Measurements from ENCODE around the gene GORASP1.

The GORASP1 gene

DNA sequence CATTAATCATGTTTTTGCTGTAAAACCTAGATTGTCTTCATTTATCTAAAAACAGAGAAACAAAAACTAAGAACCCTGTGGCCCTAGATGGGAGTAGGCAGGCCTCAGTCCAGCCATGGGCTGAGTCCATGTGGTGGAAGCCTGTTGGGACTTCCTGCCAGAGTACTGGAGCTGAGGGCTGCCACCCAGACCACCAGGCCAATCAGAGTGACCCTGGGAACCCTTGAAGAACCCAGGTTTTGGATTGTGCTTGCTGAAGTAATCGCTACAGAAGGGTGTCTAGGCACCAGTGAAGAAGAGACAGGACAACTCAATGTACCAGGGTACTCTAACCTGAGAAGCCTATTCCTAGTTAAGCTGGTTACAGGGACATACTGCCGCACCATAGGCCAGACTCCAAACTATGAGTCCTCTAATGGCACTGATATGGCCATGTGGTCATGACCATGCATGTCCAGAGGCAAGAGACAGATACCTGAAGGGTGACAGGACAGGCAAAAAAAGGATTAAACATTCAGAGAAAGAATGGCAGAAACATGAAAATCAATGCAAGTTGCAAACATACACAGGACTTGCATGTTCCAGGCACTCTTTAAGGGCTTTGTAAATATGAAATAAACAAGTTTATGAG, 33.0 kb upstream of the GORASP1 start:
- no peak for DNase-seq

DNA sequence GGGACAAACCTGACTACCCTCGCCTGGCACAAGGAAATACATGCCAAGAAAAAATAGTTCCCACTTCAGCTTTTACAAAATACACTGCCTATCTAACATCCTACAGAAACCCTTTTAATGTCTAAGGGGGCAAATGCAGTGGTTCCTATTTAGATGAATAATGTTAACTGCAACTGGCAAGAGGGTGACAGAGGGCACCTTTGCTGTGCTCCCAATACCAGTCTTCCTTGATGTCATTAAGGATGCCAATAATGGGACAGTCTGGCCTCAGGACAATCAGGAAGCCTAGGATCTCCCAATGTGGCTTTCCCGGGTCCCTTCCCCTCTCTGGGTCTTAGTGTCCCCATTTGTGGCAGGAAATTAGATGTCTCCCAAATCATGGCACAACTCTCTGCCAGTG, 32.0 kb upstream of the GORASP1 start:
- DNase-seq, result no peak

DNA sequence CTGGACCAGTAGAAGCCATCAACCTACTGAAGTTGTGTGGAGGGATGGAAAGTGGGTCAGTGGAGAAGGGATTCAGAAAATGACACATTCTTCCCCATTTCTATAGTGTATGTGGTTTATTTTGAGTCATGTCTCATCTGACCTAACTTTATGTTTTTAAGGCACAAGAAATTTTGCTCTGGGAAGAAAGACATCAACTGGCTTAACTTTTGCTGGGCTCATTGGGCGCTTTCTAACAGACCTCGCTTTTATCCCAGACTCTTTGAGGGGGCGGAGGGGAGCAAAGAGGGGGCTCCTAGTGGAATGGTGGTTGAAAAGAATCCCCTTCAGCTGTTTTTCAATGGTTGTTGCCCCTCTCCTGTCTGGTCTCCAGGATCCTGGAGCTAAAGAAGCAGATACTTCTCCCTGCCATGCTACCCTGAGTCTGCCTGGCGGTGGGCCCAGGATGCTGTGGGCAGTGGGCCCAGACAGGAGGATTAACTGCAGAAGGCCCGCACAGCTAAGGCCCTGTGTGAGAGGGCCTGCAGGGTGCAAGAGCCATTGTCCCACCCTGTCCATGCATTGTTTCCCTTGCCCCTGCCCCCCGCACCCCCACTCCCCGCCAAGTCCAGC, 31.5 kb upstream of the GORASP1 start:
- DNase-seq, result no peak

DNA sequence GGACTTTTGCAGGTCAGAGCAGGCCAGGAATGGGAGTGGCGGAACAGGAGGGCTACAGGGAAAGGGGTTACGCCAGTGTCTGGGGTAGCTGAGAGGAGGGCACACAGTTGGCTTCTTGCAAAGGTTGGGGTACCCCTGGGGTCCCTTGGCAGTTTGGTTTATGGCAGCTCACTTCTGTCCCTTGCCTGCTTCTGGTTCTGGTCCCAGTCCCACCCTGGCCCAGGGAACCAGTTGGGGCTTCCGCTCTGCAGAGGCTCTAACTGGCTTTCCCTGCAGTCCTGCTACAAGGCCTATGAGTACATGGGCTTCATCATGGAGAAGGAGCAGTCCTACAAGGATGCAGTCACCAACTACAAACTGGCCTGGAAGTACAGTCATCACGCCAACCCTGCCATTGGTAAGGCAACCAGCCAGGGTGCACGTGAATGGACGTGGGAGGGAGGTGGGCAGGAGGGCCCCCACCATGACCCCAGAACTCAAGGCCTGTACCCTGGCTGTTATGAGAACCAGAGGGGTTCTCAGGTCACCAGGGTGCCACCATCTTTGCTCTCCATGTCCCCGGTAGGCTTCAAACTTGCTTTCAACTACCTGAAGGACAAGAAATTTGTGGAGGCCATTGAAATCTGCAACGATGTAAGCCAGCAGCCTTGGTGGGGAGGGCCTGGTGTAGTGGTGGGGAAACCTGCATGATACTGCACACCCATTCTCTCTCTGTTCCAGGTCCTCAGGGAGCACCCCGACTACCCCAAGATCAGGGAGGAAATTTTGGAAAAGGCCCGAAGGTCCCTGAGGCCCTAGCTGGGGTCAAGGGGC, 30.8 kb upstream of the GORASP1 start:
- no peak for DNase-seq

DNA sequence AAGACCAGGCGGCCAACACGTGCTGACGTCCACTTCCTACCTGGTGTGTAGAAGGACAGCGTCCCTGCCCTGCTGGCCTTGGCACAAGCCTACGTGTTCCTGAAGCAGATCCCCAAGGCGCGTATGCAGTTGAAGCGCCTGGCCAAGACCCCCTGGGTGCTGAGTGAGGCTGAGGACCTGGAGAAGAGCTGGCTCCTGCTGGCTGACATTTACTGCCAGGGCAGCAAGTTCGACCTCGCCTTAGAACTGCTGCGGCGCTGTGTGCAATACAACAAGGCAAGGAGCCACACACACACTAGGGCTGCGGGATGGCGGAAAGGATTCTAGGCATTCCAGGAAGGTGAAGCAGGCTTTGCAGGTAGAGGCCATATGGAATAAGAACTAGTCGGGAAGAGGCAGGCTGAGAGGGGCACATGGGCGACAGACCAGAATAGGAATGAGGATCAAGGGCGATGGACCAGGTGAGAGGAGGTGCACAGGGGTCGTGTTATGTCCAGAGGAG, 30.1 kb upstream of the GORASP1 start:
- DNase-seq, result no peak

DNA sequence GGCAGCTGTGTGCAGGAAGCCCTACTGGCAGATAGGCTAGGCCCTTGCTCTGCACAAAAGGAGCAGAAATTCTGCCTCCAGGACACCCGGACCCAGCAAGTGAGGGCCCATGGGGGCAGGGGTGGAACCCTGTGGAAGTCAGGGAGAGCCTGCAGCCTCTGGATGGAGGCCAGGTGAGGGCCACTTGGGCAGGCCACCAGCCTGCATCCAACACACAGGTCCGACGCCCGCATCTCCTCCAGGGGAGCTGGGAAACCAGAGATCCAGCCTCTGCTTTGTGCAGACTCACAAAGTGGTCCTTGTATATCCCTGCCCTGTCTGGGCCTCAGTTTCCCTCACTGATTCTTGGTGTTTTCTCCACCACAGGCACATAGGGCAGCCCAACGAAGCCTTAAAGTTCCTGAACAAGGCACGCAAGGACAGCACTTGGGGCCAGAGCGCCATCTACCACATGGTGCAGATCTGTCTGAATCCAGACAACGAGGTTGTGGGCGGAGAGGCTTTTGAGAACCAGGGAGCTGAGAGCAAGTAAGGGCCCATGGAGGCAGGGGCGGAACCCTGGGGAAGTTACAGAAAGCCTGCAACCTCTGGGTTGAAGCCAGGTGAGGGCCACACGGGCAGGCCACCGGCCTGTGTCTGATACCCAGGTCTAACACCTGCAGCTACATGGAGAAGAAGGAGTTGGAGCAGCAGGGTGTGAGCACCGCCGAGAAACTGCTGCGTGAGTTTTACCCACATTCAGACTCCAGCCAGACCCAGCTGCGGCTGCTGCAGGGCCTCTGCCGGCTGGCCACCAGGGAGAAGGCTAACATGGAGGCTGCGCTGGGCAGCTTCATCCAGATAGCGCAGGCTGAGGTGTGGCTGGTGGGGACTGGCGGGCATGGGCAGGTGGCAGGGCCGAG, 29.4 kb upstream of the GORASP1 start:
- DNase-seq, result no peak

DNA sequence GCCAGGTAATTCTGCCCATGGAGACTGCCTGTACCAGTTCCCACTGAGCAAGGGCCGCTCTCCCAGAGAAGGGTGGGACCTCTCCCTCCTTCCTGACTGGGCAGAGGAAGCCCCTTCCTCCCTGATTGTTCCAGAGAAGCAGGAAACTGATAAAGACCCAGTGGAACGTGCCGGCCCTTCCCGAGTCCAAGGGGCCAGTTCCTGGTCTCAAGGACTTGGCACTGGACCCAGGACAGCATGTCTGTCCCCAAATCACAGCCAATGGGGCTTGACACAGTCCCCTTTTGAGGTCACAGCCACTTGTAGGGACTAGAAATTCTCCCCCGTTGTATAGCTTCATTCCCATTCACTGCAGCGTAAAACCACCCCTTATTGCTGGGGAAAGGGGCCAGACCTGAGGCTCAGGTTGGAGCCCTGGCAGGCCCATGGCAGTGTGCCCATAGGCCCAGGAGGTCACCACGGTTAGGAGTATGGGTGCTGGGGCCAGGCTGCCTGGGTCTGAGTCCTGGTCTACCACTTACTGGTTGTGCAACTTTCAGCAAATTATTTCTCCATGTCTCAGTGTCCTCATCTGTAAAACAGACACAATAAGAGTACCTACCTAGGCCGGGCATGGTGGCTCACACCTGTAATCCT, 27.9 kb upstream of the GORASP1 start:
- no peak for DNase-seq

DNA sequence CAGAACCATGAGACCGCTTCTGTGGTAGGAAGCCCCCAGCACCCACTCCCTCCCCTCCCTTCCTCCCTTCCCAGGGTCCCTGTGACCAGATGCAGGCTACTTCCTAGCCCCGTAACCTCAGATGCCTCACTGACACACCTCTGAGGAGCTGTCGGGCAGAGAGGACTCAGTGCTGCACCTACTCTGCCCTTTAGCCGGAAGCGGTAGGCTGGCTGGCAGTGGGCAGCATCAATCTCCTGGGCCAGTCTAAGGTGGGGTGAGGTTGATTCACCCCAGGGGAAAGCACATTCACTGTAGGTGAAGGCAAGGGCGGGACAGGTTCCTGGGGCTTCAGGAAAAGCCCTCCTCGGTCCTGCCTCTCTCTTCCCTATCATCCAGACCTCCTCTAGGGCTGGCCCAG, 26.9 kb upstream of the GORASP1 start:
- DNase-seq, result no peak

DNA sequence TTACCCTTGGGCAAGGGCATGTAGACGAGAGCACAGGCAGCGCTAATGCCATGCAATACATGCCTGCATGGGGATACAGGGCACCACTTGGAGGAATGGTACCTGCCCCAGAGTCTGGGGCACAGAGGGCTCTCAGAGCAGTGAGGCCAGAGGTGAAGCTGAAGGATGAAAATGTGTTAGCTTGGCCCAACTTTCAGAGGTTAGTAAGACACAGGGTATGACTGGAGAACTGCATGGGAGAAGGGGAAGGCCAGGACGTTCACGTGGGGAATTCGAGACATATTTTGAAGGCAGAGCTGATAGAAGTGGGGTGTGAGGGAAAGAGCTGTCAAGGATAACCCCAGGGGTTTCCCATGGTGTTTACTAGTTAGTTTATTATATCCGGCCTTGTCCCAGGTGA, 26.4 kb upstream of the GORASP1 start:
- no peak for DNase-seq

DNA sequence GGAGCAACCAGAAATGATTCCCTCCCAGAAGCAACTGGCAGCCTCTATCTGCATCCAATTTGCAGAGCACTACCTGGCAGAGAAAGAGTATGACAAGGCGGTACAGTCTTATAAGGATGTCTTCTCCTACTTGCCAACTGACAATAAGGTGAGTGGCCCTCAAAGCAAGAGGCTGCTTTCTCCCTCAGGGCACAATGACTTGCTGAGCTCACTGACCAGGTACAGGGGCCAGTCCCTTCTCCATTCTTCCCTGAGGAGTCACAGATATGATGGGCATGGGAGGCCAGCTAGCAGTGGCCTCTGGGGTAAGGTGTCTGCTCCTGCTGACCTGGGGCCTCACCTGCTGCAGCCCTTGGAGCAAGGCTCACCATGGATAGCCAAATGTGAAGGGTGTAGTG, 25.7 kb upstream of the GORASP1 start:
- DNase-seq, result no peak

DNA sequence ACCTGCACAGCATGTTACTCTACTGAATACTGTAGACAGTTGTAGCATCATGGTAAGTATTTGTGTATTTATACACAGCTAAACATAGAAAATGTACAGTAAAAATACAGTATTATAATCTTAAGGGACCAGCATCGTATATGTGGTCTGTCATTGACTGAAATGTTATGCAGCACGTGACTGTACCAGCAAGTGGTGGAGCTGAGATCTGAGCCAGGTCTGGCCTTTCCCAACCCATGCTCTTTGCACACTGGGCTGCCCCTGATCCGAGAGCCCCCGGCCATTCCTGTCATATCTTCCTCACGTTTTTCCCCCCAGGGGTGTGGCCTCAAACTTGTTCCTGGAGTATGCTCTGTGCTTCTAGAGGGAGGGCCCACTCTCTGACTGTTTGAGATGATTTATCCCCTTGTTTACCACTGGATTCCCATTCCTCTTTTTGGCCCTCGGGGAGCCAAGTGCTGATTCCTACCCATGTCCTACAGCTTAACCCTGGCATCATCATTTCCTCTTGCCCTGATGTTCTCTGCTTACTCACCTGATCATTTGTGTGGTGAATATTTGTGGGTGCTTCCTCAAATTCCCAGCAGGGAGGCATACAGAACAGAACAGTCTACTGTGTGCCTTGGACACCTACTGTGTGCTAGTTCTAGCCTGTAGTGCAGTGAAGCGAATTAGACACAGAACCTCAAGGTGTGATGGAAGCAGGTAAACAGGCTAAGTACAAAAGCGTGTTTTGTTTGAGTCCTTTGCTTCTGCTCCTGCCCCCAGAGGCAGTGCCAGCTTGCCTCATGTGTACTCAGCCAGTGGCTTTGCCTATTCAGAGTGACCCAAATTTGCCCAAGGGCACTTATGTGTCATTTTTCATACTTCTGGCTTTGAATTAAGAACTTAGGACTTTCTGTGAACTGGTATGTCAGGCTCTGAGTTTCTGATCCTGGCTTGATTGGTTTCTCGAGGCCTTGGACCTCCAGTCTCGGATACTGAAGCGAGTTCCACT, 25.0 kb upstream of the GORASP1 start:
- no peak for DNase-seq

DNA sequence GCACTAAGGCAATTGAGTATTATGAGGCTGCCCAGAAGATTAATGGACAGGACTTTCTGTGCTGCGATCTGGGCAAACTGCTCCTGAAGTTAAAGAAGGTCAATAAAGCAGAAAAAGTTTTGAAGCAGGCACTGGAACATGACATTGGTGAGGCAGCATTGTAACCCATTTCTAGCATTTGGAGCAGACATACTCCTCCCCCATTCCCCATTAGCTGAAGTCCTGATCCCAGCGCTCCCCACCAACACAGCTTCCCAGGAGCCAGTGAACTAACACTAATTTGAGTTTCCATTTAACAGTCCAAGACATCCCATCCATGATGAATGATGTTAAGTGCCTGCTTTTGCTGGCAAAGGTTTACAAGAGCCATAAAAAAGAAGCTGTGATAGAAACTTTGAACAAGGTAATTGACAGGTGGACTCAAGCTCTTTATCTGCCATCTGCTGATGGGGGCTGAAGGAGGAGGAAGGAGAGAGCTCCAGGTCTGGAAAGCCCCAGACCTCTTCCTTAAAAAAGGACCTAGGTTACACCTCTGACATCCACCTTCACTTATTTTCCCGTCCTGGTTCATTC, 23.4 kb upstream of the GORASP1 start:
- DNase-seq, result no peak

DNA sequence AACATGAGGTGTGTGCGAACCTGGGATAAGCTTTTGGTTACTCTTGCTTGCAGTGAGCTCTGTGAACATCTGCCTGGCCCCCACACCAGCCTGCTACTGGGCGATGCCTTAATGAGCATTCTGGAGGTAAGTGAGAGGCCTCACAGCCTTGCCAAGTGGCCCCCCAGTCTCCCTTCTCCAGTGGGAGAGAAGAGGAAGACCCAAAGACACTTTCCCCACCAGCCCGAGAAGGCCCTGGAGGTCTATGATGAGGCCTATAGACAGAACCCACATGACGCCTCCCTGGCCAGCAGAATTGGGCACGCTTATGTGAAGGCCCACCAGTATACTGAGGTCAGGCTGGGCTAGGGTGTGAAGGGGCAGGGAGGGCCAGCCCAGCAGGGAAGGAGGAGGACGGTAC, 22.6 kb upstream of the GORASP1 start:
- no peak for DNase-seq

DNA sequence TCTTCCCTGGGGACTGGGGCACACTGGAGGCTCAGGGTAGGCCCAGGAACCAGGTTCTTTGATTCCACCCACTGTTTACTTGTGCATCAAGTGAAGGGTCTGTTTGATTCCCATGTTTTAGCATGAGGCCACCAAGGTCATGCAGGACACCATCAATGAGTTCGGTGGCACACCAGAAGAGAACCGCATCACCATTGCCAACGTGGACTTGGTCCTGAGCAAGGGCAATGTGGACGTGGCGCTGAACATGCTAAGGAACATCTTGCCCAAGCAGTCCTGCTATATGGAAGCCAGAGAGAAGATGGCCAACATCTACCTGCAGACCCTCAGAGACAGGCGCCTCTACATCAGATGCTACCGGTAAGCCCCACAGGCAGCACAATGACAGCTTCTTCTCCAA, 21.5 kb upstream of the GORASP1 start:
- DNase-seq, result no peak

DNA sequence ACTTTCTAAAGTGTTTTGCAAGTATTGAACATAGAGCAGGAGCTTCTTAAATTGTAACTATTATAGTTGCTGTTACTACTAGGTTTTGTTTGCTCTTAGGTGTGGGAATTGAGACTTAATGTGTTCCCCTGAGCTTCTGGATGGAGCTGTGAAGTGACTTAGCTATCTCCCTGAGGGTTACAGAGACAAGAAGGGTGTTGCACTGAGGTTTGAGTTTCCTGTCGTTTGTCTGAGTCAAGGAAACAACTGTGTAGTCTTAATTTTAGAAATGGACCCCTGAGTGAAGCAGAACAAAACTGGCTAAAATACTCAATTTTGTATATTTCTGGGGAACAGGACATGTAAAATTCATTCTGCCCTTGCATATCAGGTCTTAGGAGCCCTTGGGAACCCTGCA, 20.5 kb upstream of the GORASP1 start:
- no peak for DNase-seq

DNA sequence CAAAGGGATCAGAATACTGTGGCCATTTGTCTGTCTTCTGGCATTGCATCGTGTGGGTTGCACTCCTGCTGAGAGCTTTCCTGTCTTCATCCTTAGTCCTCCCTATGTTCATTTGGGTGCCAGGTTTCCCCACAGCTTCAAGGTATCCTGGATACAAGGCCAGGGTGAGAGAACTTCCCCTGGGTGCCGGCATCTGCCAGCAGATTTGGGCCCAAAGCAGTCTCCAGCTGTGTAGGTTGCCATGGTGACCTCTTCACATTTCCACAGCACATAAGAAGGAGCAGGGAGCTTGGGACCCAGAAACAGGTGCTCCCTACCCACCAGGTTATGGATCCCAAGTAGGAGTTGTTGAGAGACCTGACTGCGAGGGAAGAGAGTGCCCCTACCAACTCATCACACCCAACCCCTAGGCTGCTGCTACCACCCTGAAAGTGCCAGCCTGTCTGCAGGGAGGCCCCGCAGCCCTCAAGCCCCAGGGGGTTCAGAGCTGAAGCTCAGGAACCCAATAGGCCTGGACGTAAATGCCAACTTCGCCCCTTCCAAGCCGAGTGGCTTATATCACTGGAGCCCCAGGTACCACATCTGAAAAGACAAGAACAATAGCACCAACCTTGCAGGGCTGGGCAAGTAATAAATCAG, 20.0 kb upstream of the GORASP1 start:
- DNase-seq, result no peak

DNA sequence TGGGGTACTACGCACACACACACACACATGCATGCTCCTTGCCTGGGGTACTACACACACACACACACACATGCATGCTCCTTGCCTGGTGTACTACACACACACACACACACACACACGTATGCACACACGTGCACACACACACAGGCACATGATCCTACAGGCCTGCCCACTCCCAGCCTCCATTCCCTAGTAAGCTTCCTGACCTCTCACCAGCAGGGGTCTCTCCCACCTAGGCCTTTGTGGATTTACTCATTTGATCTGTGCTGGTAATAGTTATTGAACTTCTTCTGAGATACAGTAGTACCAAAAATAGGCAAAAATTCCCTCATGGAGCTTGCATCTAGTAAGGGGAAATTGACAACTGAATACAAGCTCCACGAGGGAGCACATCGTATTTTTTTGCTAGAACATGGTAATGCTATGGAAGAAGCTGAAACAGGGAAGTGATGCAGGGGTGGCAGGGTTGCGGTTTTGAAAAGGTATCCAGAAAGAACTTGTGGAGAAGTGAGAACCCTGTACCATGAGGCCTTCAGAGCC, 19.2 kb upstream of the GORASP1 start:
- DNase-seq, result peak in 2 of 4 experiments; percentile 11 to 19

DNA sequence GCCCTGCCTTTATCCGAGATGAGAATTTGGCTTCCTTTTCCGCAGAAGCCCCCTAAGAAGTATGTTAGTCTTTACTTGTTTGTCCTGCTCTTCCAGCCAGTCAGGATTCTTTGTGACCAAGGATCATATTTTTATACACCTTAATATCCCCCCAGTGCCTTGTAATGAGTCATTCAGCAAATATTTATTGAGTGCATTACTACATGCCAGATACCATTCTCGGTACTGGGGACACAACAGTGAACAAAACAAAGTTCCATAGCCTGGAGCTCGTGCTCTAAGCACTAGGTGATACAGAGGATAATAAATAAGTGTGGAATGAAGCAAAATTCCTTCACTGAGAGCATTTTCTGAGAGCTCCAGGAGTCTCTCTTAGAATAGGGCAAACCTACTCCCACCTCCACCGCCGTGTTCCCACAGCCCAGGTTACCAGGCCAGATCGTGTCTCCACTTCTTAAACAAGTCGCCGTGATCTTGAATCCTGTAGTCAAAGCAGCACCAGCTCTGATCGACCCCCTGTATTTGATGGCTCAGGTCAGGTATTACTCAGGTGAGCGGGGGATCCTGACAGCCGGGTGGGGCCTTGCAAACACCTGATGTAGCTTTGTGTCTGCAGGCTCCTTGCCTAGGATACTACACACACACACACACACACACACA, 18.5 kb upstream of the GORASP1 start:
- DNase-seq, result no peak

Measured in activated CD4-positive, CD25-positive, alpha-beta regulatory T cell (primary cell).